T-cell (primary cell): Measurements from ENCODE around the gene AP2A2. TPM values are rescaled to one million over a fixed set of nuclear protein-coding genes. Genes with fewer than 3 reads are reported as not detected.
A peak's percentile ranks its signal among the peaks of the same experiment; 100 is the strongest.
"Not testable (repeated sequence)": the region's sequence is repeated elsewhere in the genome, so short reads cannot be mapped to it uniquely, and the experiment has no call there.

Source experiments
- ATAC-seq, 4 experiments: fragments of 200-7000 bp in 3 of 4; fragments of 150-1000 bp in 1 of 4; cut with Tn5 transposase; replicated peaks in 1 of 4; 1 replicate in 3 of 4; 2 replicates in 1 of 4; pipeline ENCODE4 v1.10.0; 2021; ENCODE audit warnings: moderate library complexity in 3 of 4, mild to moderate bottlenecking in 2 of 4, moderate number of reproducible peaks in 1 of 4
- CTCF ChIA-PET, 2 donors: fragments of 300-600 bp; sonication (Branson Sonifier 250); formaldehyde crosslinking; loops; one replicate each; lab custom pipeline; 2022; ENCODE audit warnings: antibody characterized with exemption in 2 of 2; lab: Charles Lee
- POLR2A ChIA-PET, 2 donors: fragments of 300-600 bp; sonication (Branson Sonifier 250); formaldehyde crosslinking; loops; one replicate each; lab custom pipeline; 2022; ENCODE audit warnings: antibody characterized with exemption in 2 of 2; lab: Charles Lee
- DNase-seq, 35 experiments: peaks; one replicate each; pipeline versions ENCODE4 v3.0.0 to v3.0.0-alpha.2; 2013 to 2023
- H3K27ac ChIP-seq: one replicate; pipeline ENCODE4 v1.5.1; 2013; ENCODE audit warnings: low read length
- H3K27me3 ChIP-seq, 2 experiments: replicated peaks in 1 of 2; 1 replicate in 1 of 2; 2 replicates in 1 of 2; pipeline versions ENCODE4 v1.6.1 to v1.7.0; 2013; ENCODE audit warnings: low read length in 1 of 2, mixed read lengths in 1 of 2; ENCODE audit not compliant: control insufficient read depth in 2 of 2, insufficient read depth in 2 of 2; ENCODE audit errors: extremely low read depth in 1 of 2
- H3K36me3 ChIP-seq, 2 donors: 1 replicate in 1 of 2; 2 replicates in 1 of 2; pipeline versions ENCODE4 v1.6.1 to v1.7.0; 2013; ENCODE audit warnings: low read length in 1 of 2; ENCODE audit not compliant: control insufficient read depth in 2 of 2, insufficient read depth in 1 of 2; ENCODE audit errors: extremely low read depth in 1 of 2
- H3K4me1 ChIP-seq, 2 experiments: 1 replicate in 1 of 2; 2 replicates in 1 of 2; pipeline versions ENCODE4 v1.6.1 to v1.7.0; 2013; ENCODE audit warnings: low read length in 2 of 2, mixed read lengths in 1 of 2; ENCODE audit not compliant: insufficient read depth in 2 of 2, control insufficient read depth in 1 of 2; ENCODE audit errors: extremely low read depth in 1 of 2
- H3K4me3 ChIP-seq, 2 donors: 1 replicate in 1 of 2; 2 replicates in 1 of 2; pipeline versions ENCODE4 v1.5.1 to v1.7.0; 2013; ENCODE audit warnings: mild to moderate bottlenecking in 2 of 2, low read length in 1 of 2, moderate library complexity in 1 of 2; ENCODE audit not compliant: control insufficient read depth in 1 of 2; ENCODE audit errors: extremely low read depth in 1 of 2
- H3K9me3 ChIP-seq: 2 replicates; pipeline ENCODE4 v1.7.0; 2013
- H3K27ac Mint-ChIP-seq, 2 donors: one replicate each; pipeline ENCODE4 v1.8.0; 2020 to 2021; ENCODE audit warnings: mild to moderate bottlenecking in 2 of 2, mixed read lengths in 2 of 2
- H3K27me3 Mint-ChIP-seq, 2 donors: one replicate each; pipeline ENCODE4 v1.8.0; 2021 to 2022; ENCODE audit warnings: mixed read lengths in 2 of 2
- H3K36me3 Mint-ChIP-seq: one replicate; pipeline ENCODE4 v1.8.0; 2021; ENCODE audit warnings: mixed read lengths
- H3K4me1 Mint-ChIP-seq, 3 donors: one replicate each; pipeline ENCODE4 v1.8.0; 2020 to 2022; ENCODE audit warnings: mixed read lengths in 3 of 3, mild to moderate bottlenecking in 1 of 3
- H3K4me3 Mint-ChIP-seq, 3 donors: one replicate each; pipeline ENCODE4 v1.8.0; 2020 to 2022; ENCODE audit warnings: mild to moderate bottlenecking in 3 of 3, mixed read lengths in 3 of 3, moderate library complexity in 3 of 3
- H3K9me3 Mint-ChIP-seq, 3 donors: one replicate each; pipeline ENCODE4 v1.8.0; 2020 to 2022; ENCODE audit warnings: mixed read lengths in 3 of 3
- WGBS: methylation state at CpG from one replicate; pipeline ENCODE4 v1.1.5; 2013; ENCODE audit warnings: missing lambda C conversion rate; ENCODE audit not compliant: insufficient coverage; 5-methylcytosine and 5-hydroxymethylcytosine counted together
- total RNA-seq, 35 experiments: library from RNA in 6 of 35; stranded (reverse) in 6 of 35; fragments of 120-200 nt in 1 of 35; gene quantifications; one replicate each; pipeline versions ENCODE4 v1.2.1 to v1.2.4 and lab custom pipeline; 2013 to 2026

AP2A2 gene
- total RNA-seq, 5 donors from 2014 or later (not counting 1 experiment from before 2014, with no cell fraction given) = 59.6 to 85.3 (median 70.8) TPM

- H3K9me3 ChIP-seq = no peaks in the 10 kb centered on the region
- H3K4me3 Mint-ChIP-seq = no peak overlapping the region
- H3K4me1 ChIP-seq = peaks cover 0 to 2% of the 10 kb centered on the region in 2 experiments
- no peak overlapping the region for H3K27ac ChIP-seq
- H3K27me3 Mint-ChIP-seq = no peaks in the 10 kb centered on the region
- POLR2A ChIA-PET = no interaction called here
- no peak overlapping the region for H3K4me3 ChIP-seq
- ATAC-seq (no peak), DNase-seq (no peak)
- CTCF ChIA-PET = no interaction called here
- H3K36me3 ChIP-seq = peaks cover 0 to 42% of the 10 kb centered on the region in 2 donors
- no peaks in the 10 kb centered on the region for H3K27me3 ChIP-seq
- H3K9me3 Mint-ChIP-seq = no peaks in the 10 kb centered on the region
- WGBS = 82% methylated on average over 9 of the region's 10 CpGs
- peaks cover 36% of the 10 kb centered on the region for H3K36me3 Mint-ChIP-seq
- no peak overlapping the region for H3K27ac Mint-ChIP-seq
- H3K4me1 Mint-ChIP-seq = peaks cover 18 to 21% (median 19%) of the 10 kb centered on the region in 3 donors
Measured at GRCh38 chr11:959608-960007, 33.9 kb downstream of the AP2A2 start.

DNA sequence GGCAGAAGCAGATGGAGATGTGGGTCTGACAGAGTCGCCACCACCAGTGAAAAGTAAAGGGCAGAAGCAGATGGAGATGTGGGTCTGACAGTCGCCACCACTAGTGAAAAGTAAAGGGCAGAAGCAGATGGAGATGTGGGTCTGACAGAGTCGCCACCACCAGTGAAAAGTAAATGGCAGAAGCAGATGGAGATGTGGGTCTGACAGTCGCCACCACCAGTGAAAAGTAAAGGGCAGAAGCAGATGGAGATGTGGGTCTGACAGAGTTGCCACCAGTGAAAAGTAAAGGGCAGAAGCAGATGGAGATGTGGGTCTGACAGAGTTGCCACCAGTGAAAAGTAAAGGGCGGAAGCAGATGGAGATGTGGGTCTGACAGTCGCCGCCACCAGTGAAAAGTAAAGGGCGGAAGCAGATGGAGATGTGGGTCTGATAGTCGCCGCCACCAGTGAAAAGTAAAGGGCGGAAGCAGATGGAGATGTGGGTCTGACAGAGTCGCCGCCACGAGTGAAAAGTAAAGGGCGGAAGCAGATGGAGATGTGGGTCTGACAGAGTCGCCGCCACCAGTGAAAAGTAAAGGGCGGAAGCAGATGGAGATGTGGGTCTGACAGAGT, 35.7 kb downstream of the AP2A2 start:
- H3K4me3 Mint-ChIP-seq = not testable (repeated sequence)

DNA sequence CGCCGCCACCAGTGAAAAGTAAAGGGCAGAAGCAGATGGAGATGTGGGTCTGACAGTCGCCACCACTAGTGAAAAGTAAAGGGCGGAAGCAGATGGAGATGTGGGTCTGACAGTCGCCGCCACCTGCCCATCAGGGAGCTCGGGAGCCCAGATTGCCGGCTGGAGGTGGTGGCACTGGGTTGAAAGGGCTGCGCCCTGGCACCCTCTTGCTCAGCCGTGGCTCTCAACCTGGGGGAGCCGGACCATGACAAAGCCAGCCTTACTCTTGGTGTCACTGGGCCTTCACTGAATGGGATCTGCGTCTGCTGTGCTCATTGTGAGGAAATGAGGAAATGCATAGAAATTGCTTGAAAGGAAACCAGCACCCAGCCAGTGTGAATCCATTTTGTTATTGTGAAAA, 36.3 kb downstream of the AP2A2 start:
- Mint-ChIP-seq H3K4me1 (peaks cover 17 to 21% (median 18%) of the 10 kb centered on the region in 3 donors), H3K4me3 (no peak overlapping the region), H3K9me3 (no peaks in the 10 kb centered on the region), H3K27me3 (no peaks in the 10 kb centered on the region), H3K36me3 (peaks cover 32% of the 10 kb centered on the region), H3K27ac (peak overlapping the region in 1 of 2 donors; percentile 21)
- ChIA-PET POLR2A (no interaction called here), CTCF (no interaction called here)
- DNase-seq (no peak), ATAC-seq (no peak)
- Histone ChIP-seq H3K27me3 (no peaks in the 10 kb centered on the region), H3K4me1 (no peaks in the 10 kb centered on the region), H3K36me3 (peaks cover 0 to 39% of the 10 kb centered on the region in 2 donors), H3K4me3 (no peak overlapping the region), H3K27ac (no peak overlapping the region), H3K9me3 (no peaks in the 10 kb centered on the region)
- 96% methylated on average over 7 of the region's 12 CpGs for WGBS

More for the DNA sequence above, 35.7 kb downstream of the AP2A2 start:
- H3K4me1 Mint-ChIP-seq = peaks cover 17 to 19% (median 17%) of the 10 kb centered on the region in 3 donors
- H3K27me3 Mint-ChIP-seq, H3K27ac Mint-ChIP-seq, H3K4me3 ChIP-seq, CTCF ChIA-PET, H3K9me3 ChIP-seq, H3K4me1 ChIP-seq, POLR2A ChIA-PET, H3K27me3 ChIP-seq, H3K27ac ChIP-seq, ATAC-seq, H3K9me3 Mint-ChIP-seq: not testable (repeated sequence)
- peaks cover 35% of the 10 kb centered on the region for H3K36me3 Mint-ChIP-seq
- 92% methylated on average over 6 of the region's 18 CpGs for WGBS
- H3K36me3 ChIP-seq = peaks cover 0 to 43% of the 10 kb centered on the region in 2 donors
- DNase-seq = peak in 1 of 35 experiments; percentile 11

DNA sequence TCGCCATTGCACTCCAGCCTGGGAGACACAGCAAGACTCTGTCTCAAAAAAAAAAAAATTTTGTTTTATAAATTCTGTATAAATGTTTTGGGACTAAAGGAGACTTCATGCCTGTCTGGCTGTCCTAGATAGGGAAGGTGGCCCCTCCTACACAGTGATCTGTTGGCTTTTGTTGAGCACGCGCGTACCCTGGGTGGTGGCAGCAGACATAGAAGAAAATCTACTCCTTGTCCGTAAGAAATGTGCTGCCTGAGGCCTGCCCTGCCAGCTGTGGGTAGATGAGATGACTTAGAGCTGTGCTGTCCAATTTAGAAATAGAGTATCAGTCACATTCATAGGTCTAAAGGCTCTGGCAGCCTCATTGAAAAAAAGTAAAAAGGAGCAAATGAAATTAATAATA, 37.0 kb downstream of the AP2A2 start:
- ChIA-PET CTCF (no interaction called here), POLR2A (no interaction called here)
- peaks cover 12 to 21% (median 17%) of the 10 kb centered on the region in 3 donors for H3K4me1 Mint-ChIP-seq
- no CpG with 5 or more reads among the region's 5 CpGs for WGBS
- no peak for DNase-seq
- Histone ChIP-seq H3K36me3 (peaks cover 0 to 39% of the 10 kb centered on the region in 2 donors), H3K27me3 (no peaks in the 10 kb centered on the region), H3K9me3 (no peaks in the 10 kb centered on the region), H3K4me3 (no peak overlapping the region), H3K4me1 (no peaks in the 10 kb centered on the region), H3K27ac (no peak overlapping the region)
- no peaks in the 10 kb centered on the region for H3K9me3 Mint-ChIP-seq
- no peak overlapping the region for H3K27ac Mint-ChIP-seq
- no peak overlapping the region for H3K4me3 Mint-ChIP-seq
- H3K36me3 Mint-ChIP-seq = peaks cover 31% of the 10 kb centered on the region
- no peak for ATAC-seq
- no peaks in the 10 kb centered on the region for H3K27me3 Mint-ChIP-seq

DNA sequence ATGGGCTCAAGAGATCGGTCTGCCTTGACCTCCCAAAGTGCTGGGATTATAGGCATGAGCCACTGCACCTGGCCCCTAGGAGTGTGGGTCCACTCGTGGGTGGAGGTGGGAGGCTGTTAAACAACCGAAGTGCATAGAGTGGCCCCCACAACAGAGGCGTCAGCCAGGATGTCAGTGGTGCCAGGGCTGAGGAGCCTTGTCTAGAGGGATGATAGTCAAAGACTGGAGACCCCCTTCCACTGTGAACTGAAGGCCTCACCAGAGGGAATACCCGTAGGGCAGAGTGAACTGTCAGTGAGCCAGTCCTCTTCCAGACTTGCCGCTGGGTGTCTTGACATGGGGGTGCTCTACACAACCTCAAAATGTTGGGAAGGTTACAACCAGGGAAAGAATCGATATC, 38.2 kb downstream of the AP2A2 start:
- POLR2A ChIA-PET = no interaction called here
- CTCF ChIA-PET = no interaction called here
- DNase-seq (no peak), ATAC-seq (no peak)
- Histone ChIP-seq H3K4me1 (peaks cover 0 to 3% of the 10 kb centered on the region in 2 experiments), H3K27ac (no peak overlapping the region), H3K36me3 (peaks cover 0 to 40% of the 10 kb centered on the region in 2 donors), H3K4me3 (no peak overlapping the region), H3K9me3 (no peaks in the 10 kb centered on the region), H3K27me3 (no peaks in the 10 kb centered on the region)
- H3K27ac Mint-ChIP-seq = no peak overlapping the region
- peaks cover 22% of the 10 kb centered on the region for H3K36me3 Mint-ChIP-seq
- H3K9me3 Mint-ChIP-seq = no peaks in the 10 kb centered on the region
- peaks cover 8 to 26% (median 22%) of the 10 kb centered on the region in 3 donors for H3K4me1 Mint-ChIP-seq
- H3K27me3 Mint-ChIP-seq = no peaks in the 10 kb centered on the region
- WGBS = 100% methylated on average over 3 of the region's 7 CpGs
- no peak overlapping the region for H3K4me3 Mint-ChIP-seq

DNA sequence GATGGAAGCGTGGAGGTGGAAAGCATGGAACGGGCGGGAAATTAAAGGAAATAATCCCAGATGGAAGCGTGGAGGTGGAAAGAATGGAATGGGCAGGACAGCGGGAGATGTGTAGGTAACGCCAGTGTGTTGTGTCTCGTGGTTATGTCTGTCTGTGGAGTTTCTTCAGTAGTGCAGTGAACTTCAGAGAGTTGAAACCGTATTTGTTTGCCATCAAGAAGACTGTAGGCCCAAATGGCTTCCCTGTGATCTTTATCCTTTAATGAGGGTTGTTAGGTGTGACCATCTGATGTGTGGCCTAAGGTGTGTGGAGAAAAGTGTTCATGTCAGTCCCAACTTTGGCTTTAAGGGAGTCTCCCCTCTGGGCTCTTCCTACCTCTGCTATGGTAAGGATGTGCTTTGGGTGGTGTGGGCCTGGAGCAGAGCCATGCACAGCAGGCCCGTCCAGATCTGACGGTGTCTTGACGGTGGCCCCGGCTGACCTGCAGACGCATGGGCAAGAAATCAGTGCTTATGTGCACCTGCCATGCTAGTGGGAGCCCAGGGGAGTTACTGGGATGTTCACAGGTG, 39.6 kb downstream of the AP2A2 start:
- Mint-ChIP-seq H3K4me1 (peaks cover 17 to 38% (median 32%) of the 10 kb centered on the region in 3 donors), H3K27me3 (no peaks in the 10 kb centered on the region), H3K9me3 (no peaks in the 10 kb centered on the region), H3K36me3 (peaks cover 26% of the 10 kb centered on the region), H3K27ac (no peak overlapping the region), H3K4me3 (no peak overlapping the region)
- no peak overlapping the region for H3K4me3 ChIP-seq
- CTCF ChIA-PET = no interaction called here
- peaks cover 7 to 9% of the 10 kb centered on the region in 2 experiments for H3K4me1 ChIP-seq
- no peak overlapping the region for H3K27ac ChIP-seq
- peak in 1 of 4 experiments; percentile 46 for ATAC-seq
- WGBS = 85% methylated on average over 9 of the region's 13 CpGs
- POLR2A ChIA-PET = no interaction called here
- no peak for DNase-seq
- H3K9me3 ChIP-seq = no peaks in the 10 kb centered on the region
- H3K36me3 ChIP-seq = peaks cover 0 to 30% of the 10 kb centered on the region in 2 donors
- H3K27me3 ChIP-seq = no peaks in the 10 kb centered on the region
